NCI-H748 (cell line): ENCODE results near the gene NPIPA2.
"Not testable (repeated sequence)": the region's sequence is repeated elsewhere in the genome, so short reads cannot be mapped to it uniquely, and the experiment has no call there.

Experiments
- DNase-seq: peaks from one replicate; lab custom pipeline; 2025; ENCODE audit not compliant: unreplicated experiment; lab: John Stamatoyannopoulos, UW

Gene NPIPA2

GRCh38 chr16:14742273-14743128, at the start of gene NPIPA2:
Gene NPIPA2 (plus strand): TSS chr16:14742533. CDS start chr16:14748066, 5,533 bp downstream.
- not testable (repeated sequence) for DNase-seq

GRCh38 chr16:14694129-14694528, 48.2 kb upstream of the NPIPA2 start, which contains the start of gene PLA2G10:
Gene PLA2G10 (minus strand): TSS chr16:14694308. CDS start chr16:14694229, 79 bp downstream.
- not testable (repeated sequence) for DNase-seq

- DNase-seq = not testable (repeated sequence)
These were observed 40.5 kb upstream of the NPIPA2 start for GRCh38 chr16:14701859-14702258.

- not testable (repeated sequence) for DNase-seq
These were observed 39.7 kb upstream of the NPIPA2 start for GRCh38 chr16:14702672-14703071.

GRCh38 chr16:14703156-14704011, 38.9 kb upstream of the NPIPA2 start, which contains the start of gene NPIPA3:
Gene NPIPA3 (plus strand): TSS chr16:14703411. CDS start chr16:14708944, 5,533 bp downstream.
- not testable (repeated sequence) for DNase-seq

- DNase-seq = not testable (repeated sequence)
These were observed 9.1 kb upstream of the NPIPA2 start for GRCh38 chr16:14733233-14733632.

- DNase-seq = not testable (repeated sequence)
These were observed 1.4 kb upstream of the NPIPA2 start for GRCh38 chr16:14740832-14741385.

- DNase-seq = not testable (repeated sequence)
These were observed 539 bp upstream of the NPIPA2 start for GRCh38 chr16:14741794-14742193.

GRCh38 chr16:14773654-14774053, 31.3 kb downstream of the NPIPA2 start:
- not testable (repeated sequence) for DNase-seq

GRCh38 chr16:14775624-14776023, 33.3 kb downstream of the NPIPA2 start:
- DNase-seq = not testable (repeated sequence)

- not testable (repeated sequence) for DNase-seq
These were observed 34.4 kb downstream of the NPIPA2 start for GRCh38 chr16:14776763-14777162.

GRCh38 chr16:14779368-14779877, 37.1 kb downstream of the NPIPA2 start:
- DNase-seq = not testable (repeated sequence)

- not testable (repeated sequence) for DNase-seq
These were observed 43.8 kb downstream of the NPIPA2 start for GRCh38 chr16:14786180-14786579.

GRCh38 chr16:14789577-14789976, 47.2 kb downstream of the NPIPA2 start:
- DNase-seq = not testable (repeated sequence)

GRCh38 chr16:14790320-14790956, 48.1 kb downstream of the NPIPA2 start:
- DNase-seq = not testable (repeated sequence)

- not testable (repeated sequence) for DNase-seq
These were observed 50.6 kb downstream of the NPIPA2 start for GRCh38 chr16:14792914-14793313.

- DNase-seq = not testable (repeated sequence)
These were observed 55.2 kb downstream of the NPIPA2 start for GRCh38 chr16:14797558-14797957.

- not testable (repeated sequence) for DNase-seq
These were observed 61.2 kb downstream of the NPIPA2 start for GRCh38 chr16:14803577-14803976.

GRCh38 chr16:14807184-14807678, 64.9 kb downstream of the NPIPA2 start:
- DNase-seq = not testable (repeated sequence)

- not testable (repeated sequence) for DNase-seq
These were observed 71.6 kb downstream of the NPIPA2 start for GRCh38 chr16:14813890-14814289.
